GM23338 (cell line): ENCODE measurements around the gene GNAO1. TPM values are rescaled to one million over a fixed set of nuclear protein-coding genes. Genes with fewer than 3 reads are reported as not detected.

Experiments
- ATAC-seq: fragments of 200-7000 bp; cut with Tn5 transposase; 3 replicates; pipeline ENCODE4 v1.9.1; 2020
- DNase-seq: peaks from one replicate; pipeline ENCODE4 v3.0.0-alpha.2; 2015; ENCODE audit warnings: low spot score
- H2AFZ ChIP-seq: fragments of 200-600 bp; sonication (generic); 2 replicates; pipeline ENCODE4 v1.8.0; 2016; ENCODE audit warnings: antibody characterized with exemption, mild to moderate bottlenecking, moderate library complexity
- H3F3A ChIP-seq: fragments of 200-600 bp; sonication (generic); replicated peaks from 2 replicates; pipeline ENCODE4 v1.8.0; 2017; ENCODE audit warnings: antibody characterized with exemption, mixed run types, low read depth
- H3K27ac ChIP-seq: fragments of 200-600 bp; sonication (generic); 2 replicates; pipeline ENCODE4 v1.6.1; 2016; ENCODE audit warnings: low read depth
- H3K27me3 ChIP-seq: fragments of 200-600 bp; sonication (generic); 2 replicates; pipeline ENCODE4 v1.8.0; 2016; ENCODE audit warnings: mild to moderate bottlenecking, mixed run types, moderate library complexity; ENCODE audit not compliant: insufficient read depth
- H3K36me3 ChIP-seq: fragments of 200-600 bp; sonication (generic); 2 replicates; pipeline ENCODE4 v1.8.0; 2016; ENCODE audit warnings: mild to moderate bottlenecking; ENCODE audit not compliant: insufficient read depth
- H3K4me1 ChIP-seq: fragments of 200-600 bp; sonication (generic); 2 replicates; pipeline ENCODE4 v1.8.0; 2016; ENCODE audit warnings: mild to moderate bottlenecking, moderate library complexity; ENCODE audit not compliant: insufficient read depth
- H3K4me2 ChIP-seq: fragments of 200-600 bp; sonication (generic); 2 replicates; pipeline ENCODE4 v1.7.1; 2017; ENCODE audit warnings: mixed run types
- H3K4me3 ChIP-seq: fragments of 200-600 bp; sonication (generic); 2 replicates; pipeline ENCODE4 v1.6.1; 2016; ENCODE audit warnings: mixed run types
- H3K79me2 ChIP-seq: fragments of 200-600 bp; sonication (generic); replicated peaks from 2 replicates; pipeline ENCODE4 v1.8.0; 2017; ENCODE audit warnings: mild to moderate bottlenecking; ENCODE audit not compliant: insufficient read depth
- H3K9me2 ChIP-seq: fragments of 200-600 bp; sonication (generic); 2 replicates; pipeline ENCODE4 v1.8.0; 2017; ENCODE audit not compliant: insufficient read depth
- H4K20me1 ChIP-seq: fragments of 200-600 bp; sonication (generic); replicated peaks from 2 replicates; pipeline ENCODE4 v1.8.0; 2017; ENCODE audit warnings: mild to moderate bottlenecking; ENCODE audit not compliant: insufficient read depth
- H3K27ac Mint-ChIP-seq: 2 replicates; pipeline ENCODE4 v1.8.0; 2020; ENCODE audit warnings: inconsistent platforms, mild to moderate bottlenecking, moderate library complexity, mixed read lengths
- H3K27me3 Mint-ChIP-seq: 3 replicates; pipeline ENCODE4 v1.8.0; 2022; ENCODE audit warnings: low read depth, mild to moderate bottlenecking, moderate library complexity, mixed read lengths, inconsistent platforms; ENCODE audit not compliant: insufficient read depth, poor library complexity
- H3K36me3 Mint-ChIP-seq: 3 replicates; pipeline ENCODE4 v1.8.0; 2021; ENCODE audit warnings: low read depth, mild to moderate bottlenecking, inconsistent platforms, moderate library complexity, mixed read lengths
- H3K4me1 Mint-ChIP-seq: 3 replicates; pipeline ENCODE4 v1.8.0; 2020; ENCODE audit warnings: mild to moderate bottlenecking, inconsistent platforms, mixed read lengths
- H3K4me3 Mint-ChIP-seq: 3 replicates; pipeline ENCODE4 v1.8.0; 2021; ENCODE audit warnings: moderate library complexity, mild to moderate bottlenecking, inconsistent platforms, mixed read lengths
- H3K9me3 Mint-ChIP-seq: 3 replicates; pipeline ENCODE4 v1.8.0; 2020; ENCODE audit warnings: moderate library complexity, mild to moderate bottlenecking, inconsistent platforms, mixed read lengths
- CREB1 ChIP-seq: fragments of 250-450 bp; sonication (Bioruptor Pico); IDR thresholded peaks from 2 replicates; pipeline ENCODE4 v1.5.0; 2020; ENCODE audit warnings: low read depth, mild to moderate bottlenecking, moderate library complexity
- ETS1 ChIP-seq: IDR thresholded peaks from 2 replicates; pipeline ENCODE4 v1.6.1; 2016; ENCODE audit warnings: antibody characterized with exemption
- EZH2phosphoT487 ChIP-seq: fragments of 200-600 bp; sonication (generic); IDR thresholded peaks from one replicate; pipeline ENCODE4 v1.8.1; 2018; ENCODE audit warnings: antibody characterized with exemption; ENCODE audit not compliant: unreplicated experiment
- JUNB ChIP-seq: IDR thresholded peaks from one replicate; pipeline ENCODE4 v1.6.1; 2016; ENCODE audit warnings: antibody characterized with exemption; ENCODE audit not compliant: unreplicated experiment
- REST ChIP-seq: IDR thresholded peaks from one replicate; pipeline ENCODE4 v1.6.1; 2018; ENCODE audit warnings: antibody characterized with exemption; ENCODE audit not compliant: unreplicated experiment
- ZNF462 ChIP-seq: fragments of 250-450 bp; sonication (Bioruptor Pico); IDR thresholded peaks from 2 replicates; pipeline ENCODE4 v1.5.0; 2020; ENCODE audit warnings: mild to moderate bottlenecking, moderate library complexity
- polyA plus RNA-seq: library from polyadenylated mRNA; unstranded; fragments of >200 nt; fragmentation: Nextera tagmentation; extraction: Ambion mirVana; gene quantifications from 2 replicates; pipeline ENCODE4 v1.2.1, GENCODE V29; 2016
- total RNA-seq: library from RNA; depleted of rRNA; stranded (reverse); fragments of >200 nt; shearing (Covaris generic); gene quantifications from 2 replicates; pipeline ENCODE4 v1.2.3, GENCODE V29; 2014

The GNAO1 gene
- total and polyA plus RNA-seq, 2 experiments from 2014 or later, result 6.5 to 24.8 TPM

GRCh38 chr16:56262148-56262547 is 70.9 kb downstream of the GNAO1 start:
- H2AFZ ChIP-seq, result no peak overlapping the region
- no peaks in the 10 kb centered on the region for H3K27me3 ChIP-seq
- Mint-ChIP-seq H3K27me3 (peaks cover 8% of the 10 kb centered on the region), H3K4me1 (peaks cover 15% of the 10 kb centered on the region), H3K4me3 (no peak overlapping the region), H3K36me3 (peaks cover 4% of the 10 kb centered on the region; the same call in 1 of the 3 replicates), H3K27ac (no peak overlapping the region), H3K9me3 (no peaks in the 10 kb centered on the region; the same call in 2 of the 3 replicates)
- no peak for ATAC-seq
- H3K4me3 ChIP-seq, result no peak overlapping the region
- H3K9me2 ChIP-seq, result peaks cover 5% of the 10 kb centered on the region; the same call in 1 of the 2 replicates
- no peaks in the 10 kb centered on the region for H3F3A ChIP-seq
- H4K20me1 ChIP-seq, result no peaks in the 10 kb centered on the region; the same call in 1 of the 2 replicates
- no peaks in the 10 kb centered on the region for H3K36me3 ChIP-seq
- no peak overlapping the region for H3K4me2 ChIP-seq
- TF ChIP-seq REST (no peak), CREB1 (CRISPR knock-in tag) (no peak), ZNF462 (CRISPR knock-in tag) (no peak), EZH2phosphoT487 (no peak), ETS1 (no peak), JUNB (no peak)
- H3K79me2 ChIP-seq, result no peaks in the 10 kb centered on the region
- no peaks in the 10 kb centered on the region for H3K4me1 ChIP-seq
- no peak for DNase-seq
- no peak overlapping the region for H3K27ac ChIP-seq
